ENCODE data around the gene KIRREL3. TPM values are rescaled to one million over a fixed set of nuclear protein-coding genes. Genes with fewer than 3 reads are reported as not detected.

KIRREL3 gene
- total and polyA plus RNA-seq, 2 of the 8 experiments (the other 6 are each of a cell fraction or from before 2014, with no cell fraction given) = 0.29 to 0.32 TPM

GRCh38 chr11:126810776-126811175 is 189.8 kb downstream of the KIRREL3 start:
- no peak overlapping the region for H2AFZ ChIP-seq (ENCODE audit: low read length)
- ChIA-PET POLR2A (ENCODE audit: partially characterized antibody) (no interaction called here), CTCF (ENCODE audit: partially characterized antibody) (interaction anchor here (1.0 to 1.8 kb wide), 8 partner anchors 9 to 237 kb away, joined by 3 to 5 read pairs (median 4); no protein-coding TSS in a partner anchor)
- H3K4me3 ChIP-seq (ENCODE audit: extremely low read depth in 1 of 4, insufficient read depth in 2 of 4, low read depth in 3 of 4, low read length in 4 of 4) = no peak overlapping the region
- H3K4ac ChIP-seq (replicated peaks; ENCODE audit: insufficient read length, low read depth, low read length) = no peak overlapping the region
- no peaks in the 10 kb centered on the region for H3K79me1 ChIP-seq (ENCODE audit: low read depth, low read length)
- H4K20me1 ChIP-seq (replicated peaks in 1 of 2; ENCODE audit: control insufficient read depth in 1 of 2, insufficient read depth in 2 of 2, low read length in 2 of 2) = no peaks in the 10 kb centered on the region
- no peak overlapping the region for H2BK20ac ChIP-seq (ENCODE audit: low read length)
- WGBS, 2 experiments (ENCODE audit: extremely low coverage in 1 of 2, insufficient coverage in 1 of 2, insufficient read length in 1 of 2, insufficient replicate concordance in 2 of 2, low coverage in 1 of 2, low lambda C conversion rate in 2 of 2, missing lambda C conversion rate in 1 of 2) = 93% methylated on average over 5 of the region's 7 CpGs; no CpG with 5 or more reads in 1 of the 2 experiments
- H3K79me2 ChIP-seq (ENCODE audit: control insufficient read depth in 1 of 2, insufficient read depth in 2 of 2, low read length in 2 of 2) = no peaks in the 10 kb centered on the region
- no peak overlapping the region for H3K18ac ChIP-seq (ENCODE audit: extremely low read depth, low read length)
- H2AK5ac ChIP-seq (ENCODE audit: low read depth, low read length) = no peak overlapping the region
- H3K56ac ChIP-seq (replicated peaks; ENCODE audit: insufficient read length, low read depth, low read length) = no peak overlapping the region
- H3K4me1 ChIP-seq (replicated peaks in 1 of 4; ENCODE audit: control insufficient read depth in 3 of 4, insufficient read depth in 4 of 4, low read length in 3 of 4) = no peaks in the 10 kb centered on the region
- H4K91ac ChIP-seq (replicated peaks; ENCODE audit: insufficient read length, low read length) = no peak overlapping the region
- no peak overlapping the region for H3K27ac ChIP-seq (ENCODE audit: low read depth, low read length)
- no peaks in the 10 kb centered on the region for H3K36me3 ChIP-seq (ENCODE audit: control insufficient read depth in 2 of 4, insufficient read depth in 4 of 4, low read length in 3 of 4)
- H3K9me3 ChIP-seq (ENCODE audit: insufficient read depth in 2 of 2, low read depth in 1 of 2, low read length in 1 of 2) = no peaks in the 10 kb centered on the region
- H3K27me3 ChIP-seq (replicated peaks in 1 of 4; ENCODE audit: control insufficient read depth in 3 of 4, extremely low read depth in 1 of 4, insufficient read depth in 3 of 4, low read length in 3 of 4) = no peaks in the 10 kb centered on the region
- H4K5ac ChIP-seq (ENCODE audit: insufficient read length, low read depth, low read length) = no peak overlapping the region
- H2BK15ac ChIP-seq (ENCODE audit: low read length) = no peak overlapping the region
- no peak overlapping the region for H3K14ac ChIP-seq (ENCODE audit: insufficient read length)
- DNase-seq (ENCODE audit: low read depth in 1 of 2, low spot score in 2 of 2) (no peak), FAIRE-seq (no peak)
- H2BK120ac ChIP-seq (replicated peaks; ENCODE audit: low read depth, low read length) = no peak overlapping the region
- no peak overlapping the region for H3K23ac ChIP-seq (ENCODE audit: insufficient read length)
- H4K8ac ChIP-seq (ENCODE audit: extremely low read depth, insufficient read depth, low read length) = no peak overlapping the region
- H2BK12ac ChIP-seq (ENCODE audit: low read depth, low read length) = no peak overlapping the region
- no peak overlapping the region for H2BK5ac ChIP-seq (ENCODE audit: low read depth, low read length)
- no peak overlapping the region for H3K9ac ChIP-seq (replicated peaks in 1 of 4; ENCODE audit: extremely low read depth in 1 of 4, low read depth in 3 of 4, low read length in 3 of 4)
- H3K23me2 ChIP-seq (ENCODE audit: low read depth, low read length) = no peaks in the 10 kb centered on the region
- no peak overlapping the region for H3K4me2 ChIP-seq (ENCODE audit: insufficient read depth in 1 of 2, low read depth in 2 of 2, low read length in 2 of 2)
- TF ChIP-seq EP300 (IDR thresholded peaks at IDR 0.05; ENCODE audit: borderline replicate concordance in 1 of 2, low read depth in 2 of 2, low read length in 2 of 2) (no peak), KDM4A (IDR thresholded peaks at IDR 0.05; ENCODE audit: low read depth, low read length, severe bottlenecking) (no peak), RNF2 (IDR thresholded peaks at IDR 0.05; ENCODE audit: borderline replicate concordance, low read depth, low read length, missing control alignments, poor library complexity, severe bottlenecking) (no peak), ATF2 (IDR thresholded peaks at IDR 0.05; ENCODE audit: low read length) (no peak), RXRA (IDR thresholded peaks at IDR 0.05; ENCODE audit: insufficient read depth, low read depth, low read length) (no peak), YY1 (IDR thresholded peaks at IDR 0.05; ENCODE audit: low read depth, low read length) (no peak), RFX5 (IDR thresholded peaks at IDR 0.05; ENCODE audit: borderline replicate concordance, low read depth, low read length) (no peak), NANOG (IDR thresholded peaks at IDR 0.05; ENCODE audit: insufficient read depth, low read depth, low read length, poor library complexity, severe bottlenecking) (no peak), FOSL1 (IDR thresholded peaks at IDR 0.05; ENCODE audit: insufficient read depth, low read depth, low read length) (no peak), KDM1A (IDR thresholded peaks at IDR 0.05; ENCODE audit: borderline replicate concordance, low read length) (no peak), E2F6 (IDR thresholded peaks at IDR 0.05) (no peak)

Measured in H1 (cell line).